NOMO-1 treated with dmso at 0.1 percent for 144 hours (cell line): ENCODE measurements around the gene KLK10.
"Not testable (repeated sequence)": the region's sequence is repeated elsewhere in the genome, so short reads cannot be mapped to it uniquely, and the experiment has no call there.

Experiments used
- DNase-seq: peaks from one replicate; lab custom pipeline; 2025; ENCODE audit not compliant: unreplicated experiment; lab: John Stamatoyannopoulos, UW

Gene KLK10

DNA sequence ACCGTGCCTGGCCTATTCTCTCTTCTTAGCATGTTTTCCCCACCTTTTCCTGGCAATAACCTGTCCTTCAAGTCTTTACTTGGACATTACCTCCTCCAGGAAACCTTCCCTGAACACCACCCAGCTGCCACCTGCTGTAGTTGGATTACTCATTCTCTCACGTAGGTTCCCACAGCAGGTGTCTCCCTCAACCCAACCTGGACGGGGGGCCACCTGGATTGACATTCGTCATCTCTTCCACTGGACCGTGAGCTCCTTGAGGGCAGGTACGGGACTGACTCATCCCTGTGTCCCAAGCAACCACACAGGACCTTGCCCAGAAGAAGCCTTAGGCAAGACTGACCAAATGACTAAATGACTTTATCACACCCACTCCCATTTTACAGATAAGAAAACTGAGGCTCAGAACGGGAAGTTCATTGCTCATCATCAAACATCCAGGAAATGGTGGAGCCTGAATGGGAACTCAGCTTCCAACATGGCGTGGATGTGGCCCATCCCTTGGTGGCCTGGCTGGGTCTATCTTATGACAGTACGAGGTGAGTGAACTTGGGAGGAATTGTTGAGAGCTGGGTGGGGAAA, 46.6 kb downstream of the KLK10 start:
- DNase-seq: no peak

- DNase-seq: not testable (repeated sequence)
These were observed 49.7 kb downstream of the KLK10 start for GRCh38 chr19:50969810-50970209.

- no peak for DNase-seq
These were observed 50.1 kb downstream of the KLK10 start, which contains the start of gene KLK6 for GRCh38 chr19:50969413-50969760. KLK6 (minus strand) TSS chr19:50969591; CDS start chr19:50968104, 1,487 bp downstream.

DNA sequence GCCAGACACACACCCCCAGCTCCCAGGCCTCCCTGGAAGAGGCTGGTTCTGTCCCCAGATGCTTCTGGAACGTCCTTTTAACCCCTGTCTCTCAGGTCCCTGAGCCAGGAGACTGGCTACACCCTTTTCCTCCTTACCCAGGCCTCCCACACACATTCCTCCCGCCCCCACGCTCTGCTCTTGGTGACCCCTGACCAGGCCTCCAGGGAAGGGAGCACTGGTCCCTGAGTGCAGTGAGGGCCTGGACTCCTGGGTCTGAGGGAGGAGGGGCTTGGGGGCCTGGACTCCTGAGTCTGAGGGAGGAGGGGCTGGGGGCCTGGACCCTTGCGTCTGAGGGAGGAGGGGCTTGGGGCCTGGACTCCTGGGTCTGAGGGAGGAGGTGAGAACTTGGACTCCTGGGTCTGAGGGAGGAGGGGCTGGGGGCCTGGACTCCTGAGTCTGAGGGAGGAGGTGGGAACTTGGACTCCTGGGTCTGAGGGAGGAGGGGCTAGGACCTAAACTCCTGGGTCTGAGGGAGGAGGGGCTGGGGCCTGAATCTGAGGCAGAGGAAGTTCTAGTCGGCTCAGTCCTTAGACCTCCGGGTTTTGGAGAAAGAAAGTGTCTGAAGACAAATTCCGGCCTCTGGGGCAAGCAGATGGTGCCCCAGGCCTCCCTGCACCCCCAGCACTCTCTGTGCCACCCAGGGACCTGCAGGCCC, 50.6 kb downstream of the KLK10 start:
- no peak for DNase-seq

DNA sequence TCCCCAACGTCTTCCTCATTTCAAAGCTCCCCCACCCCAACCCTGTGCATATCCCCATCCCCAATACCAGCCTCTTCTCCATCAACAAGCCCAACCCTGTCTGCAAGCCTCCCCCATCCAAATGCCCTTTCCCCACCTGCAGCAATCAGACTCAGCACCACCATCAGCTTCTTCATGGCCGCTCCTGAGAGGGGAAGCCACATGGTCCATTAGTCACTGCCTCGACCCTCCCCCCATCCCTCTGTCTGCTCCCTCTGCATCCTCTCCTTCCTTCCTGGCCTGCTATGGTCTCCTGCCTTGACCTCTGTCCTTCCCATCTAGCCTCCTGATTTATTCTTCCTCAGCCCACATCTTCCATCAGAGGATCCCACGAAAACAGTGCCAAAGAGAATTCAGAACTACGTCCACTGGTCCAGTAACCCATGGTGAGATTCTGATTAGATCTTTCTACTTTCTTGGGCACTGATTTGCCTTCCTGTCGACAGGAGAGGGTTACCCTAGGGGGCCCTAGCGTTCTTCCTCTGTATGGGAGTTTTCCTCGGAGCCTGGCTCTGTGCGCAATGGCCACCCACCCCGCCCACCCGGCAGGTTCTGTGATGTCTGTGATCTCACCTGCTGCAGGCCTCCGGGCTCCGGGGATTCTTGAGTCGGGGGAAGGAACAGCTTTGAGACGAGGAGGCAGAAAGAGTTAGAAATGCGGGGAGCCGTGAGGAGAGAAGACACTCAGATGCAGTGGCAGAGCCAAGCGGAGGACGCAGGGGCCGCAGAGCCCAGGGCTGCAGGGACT, 51.4 kb downstream of the KLK10 start:
- DNase-seq: no peak

GRCh38 chr19:50964266-50964665, 55.2 kb downstream of the KLK10 start:
- no peak for DNase-seq

- no peak for DNase-seq
These were observed 56.1 kb downstream of the KLK10 start for GRCh38 chr19:50963381-50963780.
